IPS-15b (cell line): Measurements from ENCODE around the gene SLFN14.
A peak's percentile ranks its signal among the peaks of the same experiment; 100 is the strongest.
"Not testable (repeated sequence)": the region's sequence is repeated elsewhere in the genome, so short reads cannot be mapped to it uniquely, and the experiment has no call there.

ENCODE experiments used
- H3K27me3 ChIP-seq: one replicate; pipeline ENCODE4 v1.6.1; 2013; ENCODE audit warnings: low read length; ENCODE audit not compliant: control insufficient read depth, insufficient read depth
- H3K36me3 ChIP-seq: one replicate; pipeline ENCODE4 v1.6.1; 2013; ENCODE audit warnings: low read length; ENCODE audit not compliant: control insufficient read depth, insufficient read depth
- H3K4me1 ChIP-seq: one replicate; pipeline ENCODE4 v1.6.1; 2013; ENCODE audit warnings: mild to moderate bottlenecking, low read length; ENCODE audit not compliant: control insufficient read depth, insufficient read depth
- H3K4me3 ChIP-seq: one replicate; pipeline ENCODE4 v1.5.1; 2013; ENCODE audit warnings: low read depth, low read length
- H3K9ac ChIP-seq: one replicate; pipeline ENCODE4 v1.6.1; 2013; ENCODE audit warnings: low read depth, mild to moderate bottlenecking, low read length
- H3K9me3 ChIP-seq: one replicate; pipeline ENCODE4 v1.6.1; 2013; ENCODE audit warnings: mild to moderate bottlenecking, low read length; ENCODE audit not compliant: control insufficient read depth, insufficient read depth

SLFN14 gene

GRCh38 chr17:35584061-35584460, 23.4 kb upstream of the SLFN14 start:
- Histone ChIP-seq H3K27me3 (no peaks in the 10 kb centered on the region), H3K4me3 (no peak overlapping the region), H3K9me3 (no peaks in the 10 kb centered on the region), H3K4me1 (peaks cover 4% of the 10 kb centered on the region), H3K9ac (no peak overlapping the region), H3K36me3 (no peaks in the 10 kb centered on the region)

DNA sequence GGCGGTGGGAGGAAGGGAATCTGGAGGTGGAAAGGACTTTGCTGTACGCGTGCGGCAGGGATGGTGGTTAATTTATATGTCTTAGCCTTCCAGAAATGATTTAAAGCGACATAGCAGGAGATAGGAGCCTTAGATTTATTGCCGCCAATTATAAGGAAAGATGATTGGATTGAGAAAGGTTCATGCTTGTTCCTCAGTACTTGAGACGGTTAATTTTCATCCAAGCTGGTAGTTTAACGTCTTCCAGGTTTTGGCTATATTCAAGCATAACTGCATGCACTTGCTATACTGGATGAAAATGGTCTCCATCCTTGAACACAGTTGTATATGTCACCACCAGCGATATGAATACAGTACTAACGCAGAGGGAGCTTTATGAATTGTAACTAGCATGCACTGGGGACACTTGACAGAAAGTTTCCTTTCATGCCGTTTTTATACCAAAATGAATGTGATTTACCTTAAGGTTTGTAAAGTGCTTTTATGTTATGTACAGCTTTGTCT, 18.4 kb upstream of the SLFN14 start:
- Histone ChIP-seq H3K9ac (peak overlapping the region; percentile 96), H3K9me3 (no peaks in the 10 kb centered on the region)

GRCh38 chr17:35578197-35578928, 17.7 kb upstream of the SLFN14 start, which contains the start of gene PEX12:
PEX12 (minus strand) TSS chr17:35578571; CDS start chr17:35578021, 550 bp downstream.
- H3K9ac ChIP-seq, result peak within 1 kb of the TSS; percentile 96
- no peaks in the 10 kb centered on the region for H3K27me3 ChIP-seq
- H3K9me3 ChIP-seq, result no peaks in the 10 kb centered on the region
- H3K4me3 ChIP-seq, result peak within 1 kb of the TSS; percentile 63
- no peaks in the 10 kb centered on the region for H3K36me3 ChIP-seq
- H3K4me1 ChIP-seq, result no peaks in the 10 kb centered on the region

More for the DNA sequence above, 18.4 kb upstream of the SLFN14 start:
- Histone ChIP-seq H3K4me3 (peak overlapping the region; percentile 63), H3K36me3 (no peaks in the 10 kb centered on the region), H3K27me3 (no peaks in the 10 kb centered on the region), H3K4me1 (no peaks in the 10 kb centered on the region)

DNA sequence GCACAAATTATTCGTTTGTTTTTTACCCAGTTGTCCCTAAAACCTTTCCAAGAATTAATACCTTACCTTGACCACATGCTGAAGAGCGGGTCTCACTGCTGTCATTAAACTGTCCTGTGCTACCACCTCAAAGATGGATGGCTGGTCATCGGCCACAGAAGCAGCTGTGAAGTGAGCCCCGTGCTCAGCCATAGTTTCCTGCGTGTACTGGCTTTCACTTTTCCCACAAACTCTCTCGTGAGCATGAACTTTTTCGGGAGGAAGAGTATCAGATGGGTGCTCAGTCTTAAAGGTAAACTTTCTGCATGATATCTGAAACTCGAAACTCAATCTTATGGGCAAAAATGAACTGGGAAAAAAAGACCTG, 17.2 kb upstream of the SLFN14 start:
- H3K36me3 ChIP-seq, result no peaks in the 10 kb centered on the region
- H3K4me3 ChIP-seq, result peak overlapping the region; percentile 63
- H3K4me1 ChIP-seq, result no peaks in the 10 kb centered on the region
- H3K9ac ChIP-seq, result peak overlapping the region; percentile 70
- H3K27me3 ChIP-seq, result no peaks in the 10 kb centered on the region
- H3K9me3 ChIP-seq, result no peaks in the 10 kb centered on the region

DNA sequence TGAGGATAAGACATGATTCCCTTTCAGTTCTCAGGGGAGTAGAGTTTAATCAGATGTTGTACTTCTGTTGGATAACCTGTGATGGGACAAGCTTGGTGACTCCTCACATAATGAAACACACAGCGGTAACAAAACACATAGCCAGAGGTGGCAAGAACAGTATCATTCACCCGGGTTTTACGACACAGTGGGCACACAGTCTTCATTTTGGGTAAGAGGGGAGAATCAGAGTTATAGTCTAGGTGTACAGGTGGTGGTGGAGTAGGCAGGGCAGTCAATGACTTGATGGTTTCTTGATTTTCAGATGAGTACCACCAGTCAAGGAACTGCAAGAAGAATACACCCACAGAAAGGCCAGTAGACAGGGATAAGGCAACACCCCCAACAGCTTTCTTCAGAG, 15.1 kb upstream of the SLFN14 start:
- Histone ChIP-seq H3K9me3 (no peaks in the 10 kb centered on the region), H3K27me3 (no peaks in the 10 kb centered on the region), H3K4me1 (no peaks in the 10 kb centered on the region)

GRCh38 chr17:35569405-35569804, 8.8 kb upstream of the SLFN14 start:
- Histone ChIP-seq H3K27me3 (peaks cover 5% of the 10 kb centered on the region), H3K36me3 (no peaks in the 10 kb centered on the region), H3K4me3 (no peak overlapping the region), H3K9ac (no peak overlapping the region), H3K9me3 (no peaks in the 10 kb centered on the region), H3K4me1 (no peaks in the 10 kb centered on the region)

More for the DNA sequence above, 15.1 kb upstream of the SLFN14 start:
- H3K9ac ChIP-seq, result no peak overlapping the region
- H3K4me3 ChIP-seq, result no peak overlapping the region
- H3K36me3 ChIP-seq, result no peaks in the 10 kb centered on the region

DNA sequence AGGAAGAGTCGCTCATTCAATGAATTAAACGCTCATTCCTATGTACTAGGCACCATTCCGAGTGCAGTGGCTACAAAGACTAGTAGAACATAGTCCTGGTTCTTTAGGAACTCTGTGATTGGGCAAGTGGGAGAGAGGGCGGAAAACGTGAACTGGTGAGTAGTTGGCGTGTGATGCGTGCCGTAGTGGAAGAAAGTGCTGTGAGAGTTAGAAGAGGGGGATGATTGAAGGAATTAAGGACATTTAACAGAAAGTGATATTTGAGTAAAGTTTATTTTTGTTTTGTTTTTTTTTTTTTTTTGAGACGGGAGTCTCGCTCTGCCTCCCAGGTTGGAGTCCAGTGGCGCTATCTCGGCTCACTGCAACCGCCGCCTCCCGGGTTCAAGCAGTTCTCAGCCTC, 7.9 kb upstream of the SLFN14 start:
- H3K4me3 ChIP-seq, result peak overlapping the region; percentile 90
- H3K27me3 ChIP-seq, result peaks cover 7% of the 10 kb centered on the region
- no peaks in the 10 kb centered on the region for H3K4me1 ChIP-seq
- no peaks in the 10 kb centered on the region for H3K9me3 ChIP-seq
- H3K9ac ChIP-seq, result peak overlapping the region; percentile 85
- H3K36me3 ChIP-seq, result no peaks in the 10 kb centered on the region

DNA sequence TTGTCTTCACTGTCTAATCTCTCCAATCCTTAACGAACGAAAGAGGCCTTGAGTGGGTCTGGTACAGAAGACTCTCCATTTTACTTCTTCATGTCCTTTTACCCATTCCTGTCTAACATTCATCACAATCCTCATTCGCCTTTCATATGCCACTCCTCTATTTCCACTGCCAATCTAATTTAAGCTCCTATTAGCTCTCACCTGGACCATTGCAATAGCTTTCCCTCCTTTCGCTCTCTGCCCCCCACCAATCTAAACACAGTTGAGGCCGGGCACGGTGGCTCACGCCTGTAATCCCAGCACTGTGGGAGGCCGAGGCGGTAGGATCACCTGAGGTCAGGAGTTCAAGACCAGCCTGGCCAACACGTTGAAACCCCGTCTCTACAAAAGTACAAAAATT, 6.3 kb upstream of the SLFN14 start:
- Histone ChIP-seq H3K4me3 (peak overlapping the region; percentile 90), H3K9ac (no peak overlapping the region), H3K27me3 (peaks cover 8% of the 10 kb centered on the region), H3K4me1 (no peaks in the 10 kb centered on the region), H3K36me3 (no peaks in the 10 kb centered on the region), H3K9me3 (no peaks in the 10 kb centered on the region)

DNA sequence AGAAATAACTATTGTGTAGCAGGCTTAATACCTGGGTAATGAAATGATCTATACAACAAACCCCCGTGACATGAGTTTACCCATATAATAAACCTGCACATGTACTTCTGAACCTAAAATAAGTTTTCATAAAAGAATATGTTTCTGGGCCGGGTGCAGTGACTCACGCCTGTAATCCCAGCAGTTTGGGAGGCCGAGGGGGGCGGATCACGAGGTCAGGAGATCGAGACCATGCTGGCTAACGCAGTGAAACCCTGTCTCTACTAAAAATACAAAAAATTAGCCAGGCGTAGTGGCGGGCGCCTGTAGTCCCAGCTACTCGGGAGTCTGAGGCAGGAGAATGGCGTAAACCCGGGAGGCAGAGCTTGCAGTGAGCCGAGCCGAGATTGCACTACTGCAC, 2.6 kb upstream of the SLFN14 start:
- not testable (repeated sequence) for H3K4me1 ChIP-seq, H3K27me3 ChIP-seq, H3K36me3 ChIP-seq, H3K9me3 ChIP-seq, H3K9ac ChIP-seq, H3K4me3 ChIP-seq

GRCh38 chr17:35559495-35560210, 966 bp downstream of the SLFN14 start:
- Histone ChIP-seq H3K4me3 (no peak overlapping the region), H3K4me1 (no peaks in the 10 kb centered on the region), H3K27me3 (peaks cover 5% of the 10 kb centered on the region), H3K9me3 (no peaks in the 10 kb centered on the region), H3K9ac (no peak overlapping the region), H3K36me3 (no peaks in the 10 kb centered on the region)

- Histone ChIP-seq H3K27me3 (peaks cover 2% of the 10 kb centered on the region), H3K4me1 (no peaks in the 10 kb centered on the region), H3K9me3 (no peaks in the 10 kb centered on the region), H3K9ac (no peak overlapping the region), H3K36me3 (no peaks in the 10 kb centered on the region), H3K4me3 (no peak overlapping the region)
Observed at GRCh38 chr17:35557353-35557752, 3.3 kb downstream of the SLFN14 start.

DNA sequence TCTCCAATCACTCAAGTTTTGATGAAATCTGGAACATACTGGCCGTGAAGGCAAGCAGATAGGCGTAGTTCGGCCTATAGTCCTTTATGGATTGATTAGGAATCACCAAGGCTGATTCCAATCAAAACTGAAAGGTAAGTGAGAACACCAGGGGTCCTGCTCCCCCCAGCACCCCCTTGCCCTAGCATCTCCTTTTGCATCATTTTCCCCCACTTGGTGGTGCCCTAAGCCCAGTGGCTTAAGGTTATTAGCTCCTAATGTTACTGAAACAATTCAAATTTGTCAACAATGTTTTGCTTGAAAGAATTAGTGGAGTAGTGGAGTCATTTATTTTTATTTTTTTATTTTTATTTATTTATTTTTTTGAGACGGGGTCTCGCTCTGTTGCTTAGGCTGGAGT, 4.9 kb downstream of the SLFN14 start:
- no peak overlapping the region for H3K9ac ChIP-seq
- no peaks in the 10 kb centered on the region for H3K9me3 ChIP-seq
- no peaks in the 10 kb centered on the region for H3K36me3 ChIP-seq
- no peak overlapping the region for H3K4me3 ChIP-seq
- no peaks in the 10 kb centered on the region for H3K4me1 ChIP-seq
- peaks cover 4% of the 10 kb centered on the region for H3K27me3 ChIP-seq
